ENCODE results near the gene HNF1B.

DNA sequence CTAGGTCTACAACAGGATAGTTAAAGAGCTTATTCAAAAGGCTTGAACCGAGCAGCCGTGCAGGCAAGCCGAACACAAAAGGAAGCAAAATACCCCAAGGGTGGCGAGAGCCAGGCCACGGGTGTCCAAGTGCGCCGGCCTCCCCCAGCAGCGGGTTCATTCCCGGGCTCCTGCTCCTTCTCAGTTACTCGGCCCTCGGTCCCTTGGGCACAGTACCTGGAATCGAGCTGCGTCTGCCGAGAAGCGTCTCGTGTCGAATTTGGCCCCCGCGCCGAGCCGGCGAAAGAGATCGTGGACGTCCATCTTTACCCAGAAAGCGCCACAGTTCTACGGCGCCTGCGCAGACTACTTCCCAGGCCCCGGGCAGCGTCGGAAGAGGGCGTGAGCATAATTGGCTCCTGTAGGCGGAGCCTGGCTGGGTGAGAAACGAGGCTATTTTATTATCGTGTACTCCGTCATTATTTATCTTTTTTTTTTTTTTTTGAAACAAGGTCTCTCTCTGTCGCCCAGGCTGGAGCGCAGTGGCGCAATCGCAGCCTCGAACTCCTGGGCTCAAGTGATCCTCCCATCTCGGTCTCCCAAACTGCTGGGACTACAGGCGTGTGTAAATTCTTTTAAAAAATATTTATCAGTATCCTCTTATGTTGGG lies 101.6 kb downstream of the HNF1B start, which contains the start of gene DDX52:
- TF ChIP-seq, protein P1, sequence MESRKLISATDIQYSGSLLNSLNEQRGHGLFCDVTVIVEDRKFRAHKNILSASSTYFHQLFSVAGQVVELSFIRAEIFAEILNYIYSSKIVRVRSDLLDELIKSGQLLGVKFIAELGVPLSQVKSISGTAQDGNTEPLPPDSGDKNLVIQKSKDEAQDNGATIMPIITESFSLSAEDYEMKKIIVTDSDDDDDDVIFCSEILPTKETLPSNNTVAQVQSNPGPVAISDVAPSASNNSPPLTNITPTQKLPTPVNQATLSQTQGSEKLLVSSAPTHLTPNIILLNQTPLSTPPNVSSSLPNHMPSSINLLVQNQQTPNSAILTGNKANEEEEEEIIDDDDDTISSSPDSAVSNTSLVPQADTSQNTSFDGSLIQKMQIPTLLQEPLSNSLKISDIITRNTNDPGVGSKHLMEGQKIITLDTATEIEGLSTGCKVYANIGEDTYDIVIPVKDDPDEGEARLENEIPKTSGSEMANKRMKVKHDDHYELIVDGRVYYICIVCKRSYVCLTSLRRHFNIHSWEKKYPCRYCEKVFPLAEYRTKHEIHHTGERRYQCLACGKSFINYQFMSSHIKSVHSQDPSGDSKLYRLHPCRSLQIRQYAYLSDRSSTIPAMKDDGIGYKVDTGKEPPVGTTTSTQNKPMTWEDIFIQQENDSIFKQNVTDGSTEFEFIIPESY (IDR thresholded peaks at IDR 0.05) = peak; percentile 65
- TF ChIP-seq, protein P2, sequence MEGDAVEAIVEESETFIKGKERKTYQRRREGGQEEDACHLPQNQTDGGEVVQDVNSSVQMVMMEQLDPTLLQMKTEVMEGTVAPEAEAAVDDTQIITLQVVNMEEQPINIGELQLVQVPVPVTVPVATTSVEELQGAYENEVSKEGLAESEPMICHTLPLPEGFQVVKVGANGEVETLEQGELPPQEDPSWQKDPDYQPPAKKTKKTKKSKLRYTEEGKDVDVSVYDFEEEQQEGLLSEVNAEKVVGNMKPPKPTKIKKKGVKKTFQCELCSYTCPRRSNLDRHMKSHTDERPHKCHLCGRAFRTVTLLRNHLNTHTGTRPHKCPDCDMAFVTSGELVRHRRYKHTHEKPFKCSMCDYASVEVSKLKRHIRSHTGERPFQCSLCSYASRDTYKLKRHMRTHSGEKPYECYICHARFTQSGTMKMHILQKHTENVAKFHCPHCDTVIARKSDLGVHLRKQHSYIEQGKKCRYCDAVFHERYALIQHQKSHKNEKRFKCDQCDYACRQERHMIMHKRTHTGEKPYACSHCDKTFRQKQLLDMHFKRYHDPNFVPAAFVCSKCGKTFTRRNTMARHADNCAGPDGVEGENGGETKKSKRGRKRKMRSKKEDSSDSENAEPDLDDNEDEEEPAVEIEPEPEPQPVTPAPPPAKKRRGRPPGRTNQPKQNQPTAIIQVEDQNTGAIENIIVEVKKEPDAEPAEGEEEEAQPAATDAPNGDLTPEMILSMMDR (IDR thresholded peaks at IDR 0.05; ENCODE audit: low read depth, low read length, missing input control) = no peak
- TF ChIP-seq RAD21 (IDR thresholded peaks at IDR 0.05) = peak; percentile 26 to 33
- TF ChIP-seq, protein P3, sequence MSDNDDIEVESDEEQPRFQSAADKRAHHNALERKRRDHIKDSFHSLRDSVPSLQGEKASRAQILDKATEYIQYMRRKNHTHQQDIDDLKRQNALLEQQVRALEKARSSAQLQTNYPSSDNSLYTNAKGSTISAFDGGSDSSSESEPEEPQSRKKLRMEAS (IDR thresholded peaks at IDR 0.05) = peak; percentile 31
- TF ChIP-seq, protein P4, sequence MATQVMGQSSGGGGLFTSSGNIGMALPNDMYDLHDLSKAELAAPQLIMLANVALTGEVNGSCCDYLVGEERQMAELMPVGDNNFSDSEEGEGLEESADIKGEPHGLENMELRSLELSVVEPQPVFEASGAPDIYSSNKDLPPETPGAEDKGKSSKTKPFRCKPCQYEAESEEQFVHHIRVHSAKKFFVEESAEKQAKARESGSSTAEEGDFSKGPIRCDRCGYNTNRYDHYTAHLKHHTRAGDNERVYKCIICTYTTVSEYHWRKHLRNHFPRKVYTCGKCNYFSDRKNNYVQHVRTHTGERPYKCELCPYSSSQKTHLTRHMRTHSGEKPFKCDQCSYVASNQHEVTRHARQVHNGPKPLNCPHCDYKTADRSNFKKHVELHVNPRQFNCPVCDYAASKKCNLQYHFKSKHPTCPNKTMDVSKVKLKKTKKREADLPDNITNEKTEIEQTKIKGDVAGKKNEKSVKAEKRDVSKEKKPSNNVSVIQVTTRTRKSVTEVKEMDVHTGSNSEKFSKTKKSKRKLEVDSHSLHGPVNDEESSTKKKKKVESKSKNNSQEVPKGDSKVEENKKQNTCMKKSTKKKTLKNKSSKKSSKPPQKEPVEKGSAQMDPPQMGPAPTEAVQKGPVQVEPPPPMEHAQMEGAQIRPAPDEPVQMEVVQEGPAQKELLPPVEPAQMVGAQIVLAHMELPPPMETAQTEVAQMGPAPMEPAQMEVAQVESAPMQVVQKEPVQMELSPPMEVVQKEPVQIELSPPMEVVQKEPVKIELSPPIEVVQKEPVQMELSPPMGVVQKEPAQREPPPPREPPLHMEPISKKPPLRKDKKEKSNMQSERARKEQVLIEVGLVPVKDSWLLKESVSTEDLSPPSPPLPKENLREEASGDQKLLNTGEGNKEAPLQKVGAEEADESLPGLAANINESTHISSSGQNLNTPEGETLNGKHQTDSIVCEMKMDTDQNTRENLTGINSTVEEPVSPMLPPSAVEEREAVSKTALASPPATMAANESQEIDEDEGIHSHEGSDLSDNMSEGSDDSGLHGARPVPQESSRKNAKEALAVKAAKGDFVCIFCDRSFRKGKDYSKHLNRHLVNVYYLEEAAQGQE (IDR thresholded peaks at IDR 0.05) = peak; percentile 18
- no peak for TF ChIP-seq EGR1 (IDR thresholded peaks at IDR 0.05; ENCODE audit: low read depth in 2 of 2)
- peak; percentile 98 for TF ChIP-seq YY1 (IDR thresholded peaks at IDR 0.05)
- TF ChIP-seq GABPA (IDR thresholded peaks at IDR 0.05 in 1 of 2, conservative IDR thresholded peaks at IDR 0.05 in 1 of 2) = peak in 1 of 2 donors; percentile 51
- peak; percentile 43 for TF ChIP-seq SP1 (IDR thresholded peaks at IDR 0.05)
- TF ChIP-seq JUND (IDR thresholded peaks at IDR 0.05) = no peak
- TF ChIP-seq, protein P5, sequence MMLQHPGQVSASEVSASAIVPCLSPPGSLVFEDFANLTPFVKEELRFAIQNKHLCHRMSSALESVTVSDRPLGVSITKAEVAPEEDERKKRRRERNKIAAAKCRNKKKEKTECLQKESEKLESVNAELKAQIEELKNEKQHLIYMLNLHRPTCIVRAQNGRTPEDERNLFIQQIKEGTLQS (IDR thresholded peaks at IDR 0.05) = no peak
